Progenitor cell of endocrine pancreas (in vitro differentiated cells): ENCODE measurements around the gene SNAPC4. TPM values are rescaled to one million over a fixed set of nuclear protein-coding genes. Genes with fewer than 3 reads are reported as not detected.

Experiments
- DNase-seq: peaks from one replicate; pipeline ENCODE4 v3.0.0; 2021; ENCODE audit warnings: low spot score; ENCODE audit not compliant: unreplicated experiment
- H3K27ac Mint-ChIP-seq: 2 replicates; pipeline ENCODE4 v1.8.0; 2021; ENCODE audit warnings: mild to moderate bottlenecking, moderate library complexity, mixed read lengths
- H3K27me3 Mint-ChIP-seq: 2 replicates; pipeline ENCODE4 v1.8.0; 2021; ENCODE audit warnings: mixed read lengths
- H3K36me3 Mint-ChIP-seq: 2 replicates; pipeline ENCODE4 v1.8.0; 2022; ENCODE audit warnings: mixed read lengths; ENCODE audit not compliant: insufficient read depth
- H3K4me1 Mint-ChIP-seq: 2 replicates; pipeline ENCODE4 v1.8.0; 2021; ENCODE audit warnings: low read depth, mixed read lengths
- H3K4me3 Mint-ChIP-seq: 2 replicates; pipeline ENCODE4 v1.8.0; 2021; ENCODE audit warnings: low read depth, mild to moderate bottlenecking, moderate library complexity, mixed read lengths
- H3K9me3 Mint-ChIP-seq: 2 replicates; pipeline ENCODE4 v1.8.0; 2021; ENCODE audit warnings: low read depth, mixed read lengths
- total RNA-seq: library from RNA; stranded (reverse); gene quantifications from 2 replicates; pipeline ENCODE4 v1.2.1, GENCODE V29; 2021
- TF ChIP-seq, protein P1 (sequence below): fragments of 200-600 bp; sonication (generic); IDR thresholded peaks from one replicate; pipeline ENCODE4 v1.5.0; 2021; ENCODE audit warnings: antibody characterized with exemption, mild to moderate bottlenecking; ENCODE audit not compliant: unreplicated experiment

SNAPC4 gene
- total RNA-seq, 1 donor from 2014 or later: 22.3 TPM

DNA sequence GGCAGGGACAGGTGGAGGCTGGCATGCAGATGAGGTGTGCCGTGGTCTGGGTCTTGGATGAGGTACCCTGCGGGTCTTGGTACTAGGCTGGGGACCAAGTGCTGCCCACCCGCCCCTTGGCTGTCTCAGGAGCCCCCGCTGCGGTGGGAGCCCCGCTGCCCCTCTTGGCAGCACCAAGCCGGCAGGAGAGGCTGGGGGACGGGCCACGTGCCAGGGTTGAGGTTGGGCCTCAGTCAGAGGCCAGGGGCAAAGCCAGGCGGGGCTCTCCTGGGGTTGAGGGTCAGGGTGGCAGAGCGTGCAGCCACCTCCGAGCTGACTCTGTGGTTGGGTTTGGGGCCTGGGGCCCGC lies 28.5 kb downstream of the SNAPC4 start:
- peaks cover 2% of the 10 kb centered on the region for H3K4me1 Mint-ChIP-seq
- H3K36me3 Mint-ChIP-seq: no peaks in the 10 kb centered on the region
- no peaks in the 10 kb centered on the region for H3K9me3 Mint-ChIP-seq
- no peaks in the 10 kb centered on the region for H3K27me3 Mint-ChIP-seq
- H3K4me3 Mint-ChIP-seq: no peak overlapping the region
- no peak for DNase-seq
- TF ChIP-seq, protein P1, sequence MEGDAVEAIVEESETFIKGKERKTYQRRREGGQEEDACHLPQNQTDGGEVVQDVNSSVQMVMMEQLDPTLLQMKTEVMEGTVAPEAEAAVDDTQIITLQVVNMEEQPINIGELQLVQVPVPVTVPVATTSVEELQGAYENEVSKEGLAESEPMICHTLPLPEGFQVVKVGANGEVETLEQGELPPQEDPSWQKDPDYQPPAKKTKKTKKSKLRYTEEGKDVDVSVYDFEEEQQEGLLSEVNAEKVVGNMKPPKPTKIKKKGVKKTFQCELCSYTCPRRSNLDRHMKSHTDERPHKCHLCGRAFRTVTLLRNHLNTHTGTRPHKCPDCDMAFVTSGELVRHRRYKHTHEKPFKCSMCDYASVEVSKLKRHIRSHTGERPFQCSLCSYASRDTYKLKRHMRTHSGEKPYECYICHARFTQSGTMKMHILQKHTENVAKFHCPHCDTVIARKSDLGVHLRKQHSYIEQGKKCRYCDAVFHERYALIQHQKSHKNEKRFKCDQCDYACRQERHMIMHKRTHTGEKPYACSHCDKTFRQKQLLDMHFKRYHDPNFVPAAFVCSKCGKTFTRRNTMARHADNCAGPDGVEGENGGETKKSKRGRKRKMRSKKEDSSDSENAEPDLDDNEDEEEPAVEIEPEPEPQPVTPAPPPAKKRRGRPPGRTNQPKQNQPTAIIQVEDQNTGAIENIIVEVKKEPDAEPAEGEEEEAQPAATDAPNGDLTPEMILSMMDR: no peak
- no peak overlapping the region for H3K27ac Mint-ChIP-seq

DNA sequence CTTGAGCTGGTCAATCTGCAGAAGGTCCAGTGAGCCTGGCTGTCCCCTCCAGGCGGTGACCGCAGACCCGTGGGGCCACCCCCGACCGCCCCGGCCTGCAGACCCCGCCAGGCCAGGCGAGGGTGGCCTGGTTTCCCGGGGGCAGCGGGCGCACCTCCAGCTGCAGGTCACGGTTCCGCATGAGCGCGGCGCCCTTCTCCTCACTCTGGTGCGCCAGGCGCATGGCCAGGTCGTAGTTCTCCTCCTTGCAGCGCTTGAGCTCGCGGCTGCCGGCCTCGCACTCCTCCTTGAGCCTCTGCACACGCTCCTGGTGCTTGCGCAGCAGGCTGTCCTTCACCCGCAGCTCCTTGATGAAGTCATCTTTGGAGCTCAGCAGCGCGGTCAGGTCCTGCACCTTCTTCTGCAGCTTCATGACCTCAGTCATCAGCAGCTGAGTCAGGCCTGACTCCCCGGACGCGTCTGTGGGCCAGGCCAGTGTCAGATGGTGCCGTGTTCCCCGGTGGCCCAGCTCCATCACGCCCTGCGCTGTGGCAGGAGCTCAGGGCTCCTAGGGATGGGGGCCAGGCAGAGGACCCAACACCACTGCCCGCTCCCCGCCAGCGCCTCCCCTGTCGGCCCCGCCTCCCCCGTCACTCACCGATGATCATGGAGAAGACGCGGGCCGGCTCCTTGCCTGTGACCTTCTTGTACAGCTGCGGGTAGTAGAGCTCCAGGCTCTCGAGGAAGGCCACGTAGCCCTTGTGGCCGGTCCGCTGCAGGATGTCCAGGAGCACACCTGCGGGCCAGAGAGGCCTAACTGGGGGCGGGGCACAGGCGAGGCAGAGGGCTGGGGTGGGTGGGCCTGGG lies 29.1 kb downstream of the SNAPC4 start:
- DNase-seq: no peak
- Mint-ChIP-seq H3K27ac (no peak overlapping the region), H3K36me3 (no peaks in the 10 kb centered on the region), H3K9me3 (no peaks in the 10 kb centered on the region), H3K4me3 (no peak overlapping the region), H3K27me3 (no peaks in the 10 kb centered on the region), H3K4me1 (peaks cover 2% of the 10 kb centered on the region)
- TF ChIP-seq, protein P1: no peak

DNA sequence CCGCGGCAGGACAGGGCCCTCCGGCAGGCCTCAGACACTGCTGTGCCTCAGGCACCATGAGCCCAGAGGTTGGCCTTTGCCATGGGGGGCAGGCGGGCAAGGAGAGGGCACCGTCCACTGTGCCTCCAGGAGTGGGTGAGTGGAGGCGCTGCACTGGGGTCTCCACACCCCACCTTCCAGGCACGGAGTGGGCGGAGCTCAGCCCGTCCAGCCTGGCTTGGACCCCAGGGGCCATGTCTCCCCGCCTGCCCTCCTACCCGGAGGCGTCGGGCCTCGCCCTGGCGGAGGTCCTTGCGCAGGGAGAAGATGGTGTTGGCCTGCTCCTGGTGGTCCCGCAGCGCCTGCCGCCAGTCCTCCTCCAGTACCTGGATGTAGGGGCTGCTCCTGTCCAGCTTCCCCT lies 29.9 kb downstream of the SNAPC4 start:
- no peak for DNase-seq
- no peak overlapping the region for H3K27ac Mint-ChIP-seq
- no peaks in the 10 kb centered on the region for H3K27me3 Mint-ChIP-seq
- TF ChIP-seq, protein P1: no peak
- H3K4me1 Mint-ChIP-seq: peaks cover 2% of the 10 kb centered on the region
- H3K4me3 Mint-ChIP-seq: no peak overlapping the region
- no peaks in the 10 kb centered on the region for H3K9me3 Mint-ChIP-seq
- no peaks in the 10 kb centered on the region for H3K36me3 Mint-ChIP-seq

DNA sequence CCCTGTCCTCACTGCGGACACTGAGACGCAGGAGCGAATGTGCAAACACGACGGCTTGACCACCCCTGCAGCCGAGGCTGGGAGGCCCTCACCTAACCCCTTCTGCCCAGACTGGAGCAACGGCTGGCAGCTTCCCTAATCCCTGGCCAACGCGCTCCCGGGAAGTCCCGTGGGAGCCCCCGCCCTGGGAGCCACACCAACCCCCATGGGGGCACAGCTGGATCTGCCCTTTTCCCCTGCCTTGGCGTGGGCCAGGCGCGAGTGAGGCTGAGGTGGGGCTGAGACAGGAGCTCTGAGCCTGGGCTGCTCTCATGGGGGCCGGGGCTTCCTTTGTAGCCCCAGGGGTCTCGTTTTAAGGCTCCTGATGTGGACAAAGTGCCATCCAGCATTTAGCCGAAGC lies 31.8 kb downstream of the SNAPC4 start:
- Mint-ChIP-seq H3K27me3 (no peaks in the 10 kb centered on the region), H3K4me3 (no peak overlapping the region), H3K9me3 (no peaks in the 10 kb centered on the region), H3K27ac (no peak overlapping the region), H3K36me3 (no peaks in the 10 kb centered on the region), H3K4me1 (peaks cover 2% of the 10 kb centered on the region)
- DNase-seq: no peak
- TF ChIP-seq, protein P1: no peak

DNA sequence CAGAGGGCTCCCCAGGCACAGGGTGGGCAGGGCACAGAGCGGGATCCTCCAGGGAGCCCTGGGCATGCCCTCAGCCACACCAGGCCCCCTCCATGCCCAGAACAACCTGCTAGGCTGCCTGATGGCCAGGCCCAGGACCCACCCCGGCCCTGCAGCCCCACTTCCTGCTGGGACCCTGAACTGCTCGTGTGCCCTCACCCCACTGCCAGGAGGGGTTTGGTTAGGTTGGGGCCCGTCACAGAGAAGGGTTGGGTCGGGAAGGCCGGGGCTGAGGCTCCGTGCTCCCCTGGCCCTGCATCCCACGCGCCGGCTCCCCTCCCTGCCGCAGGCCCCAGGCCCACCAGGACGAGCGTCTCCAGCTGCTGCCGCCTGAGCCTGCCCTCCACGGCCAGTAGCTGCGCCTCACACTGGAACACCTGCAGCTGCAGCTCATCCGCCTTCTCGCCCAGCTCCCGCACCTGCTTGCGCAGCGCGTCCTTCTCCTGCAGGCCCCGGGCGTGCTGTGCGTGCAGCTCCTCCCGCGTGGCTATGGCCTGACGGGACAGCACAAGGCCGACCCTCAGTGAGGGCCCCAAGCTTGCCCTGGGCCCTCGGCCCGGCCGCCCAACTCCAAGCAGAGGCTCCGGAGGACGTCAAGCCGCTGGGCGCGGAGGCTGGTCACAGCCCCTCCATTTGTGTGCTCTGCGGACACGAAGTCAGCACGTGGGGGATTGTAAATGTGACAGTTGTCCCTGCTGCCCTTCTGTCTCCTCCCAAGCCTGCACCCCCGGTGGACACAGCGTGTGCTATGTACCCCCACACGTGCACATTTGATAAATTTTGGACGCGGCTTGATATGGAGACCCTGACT lies 32.4 kb downstream of the SNAPC4 start:
- no peaks in the 10 kb centered on the region for H3K27me3 Mint-ChIP-seq
- TF ChIP-seq, protein P1: no peak
- H3K4me3 Mint-ChIP-seq: no peak overlapping the region
- no peaks in the 10 kb centered on the region for H3K36me3 Mint-ChIP-seq
- H3K4me1 Mint-ChIP-seq: no peaks in the 10 kb centered on the region
- no peak for DNase-seq
- H3K9me3 Mint-ChIP-seq: no peaks in the 10 kb centered on the region
- H3K27ac Mint-ChIP-seq: no peak overlapping the region
